Measurements from ENCODE around the gene PECR. TPM values are rescaled to one million over a fixed set of nuclear protein-coding genes. Genes with fewer than 3 reads are reported as not detected.

PECR gene
- 9.2 and 16.9 TPM in 2 replicates for total RNA-seq

DNA sequence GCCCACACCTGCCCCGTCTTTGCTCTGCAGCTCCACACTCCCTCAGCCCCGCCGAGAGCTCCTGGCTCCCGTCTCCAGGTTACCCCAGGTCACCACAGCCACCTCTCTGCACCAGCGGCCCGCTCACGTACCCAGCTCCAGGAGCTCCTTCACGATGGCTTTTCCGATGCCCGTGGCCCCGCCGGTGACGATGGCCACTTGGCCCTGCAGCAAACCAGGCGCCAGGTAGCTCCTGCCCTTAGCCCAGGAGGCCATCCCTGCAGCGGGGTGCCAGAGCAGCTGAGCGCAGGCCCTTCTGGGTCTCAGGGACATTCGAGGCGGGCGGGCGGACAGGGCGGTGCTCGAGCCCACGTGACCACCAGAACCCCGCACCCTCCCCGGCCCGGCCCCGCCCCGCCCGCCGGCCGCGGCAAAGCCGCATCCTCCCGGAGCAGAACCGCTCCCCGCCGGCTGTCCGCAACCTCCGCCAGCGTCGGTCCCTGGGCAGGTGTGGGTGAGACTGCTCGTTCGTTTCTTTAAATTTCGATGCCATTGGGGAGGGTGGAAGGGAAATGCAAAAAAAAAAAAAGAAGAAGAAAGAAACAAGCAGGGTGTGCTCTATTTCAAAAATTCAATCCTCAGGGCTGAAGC, at the start of gene PECR, which contains the start of gene TMEM169:
Gene PECR, minus strand, starts transcription at position 323 of the 630 bp plus-strand sequence. Its CDS starts 68 bp downstream, at position 255.
Gene TMEM169, plus strand, starts transcription at position 433 of the 630 bp plus-strand sequence. CDS start 14,045 bp downstream, outside the sequence.

DNA sequence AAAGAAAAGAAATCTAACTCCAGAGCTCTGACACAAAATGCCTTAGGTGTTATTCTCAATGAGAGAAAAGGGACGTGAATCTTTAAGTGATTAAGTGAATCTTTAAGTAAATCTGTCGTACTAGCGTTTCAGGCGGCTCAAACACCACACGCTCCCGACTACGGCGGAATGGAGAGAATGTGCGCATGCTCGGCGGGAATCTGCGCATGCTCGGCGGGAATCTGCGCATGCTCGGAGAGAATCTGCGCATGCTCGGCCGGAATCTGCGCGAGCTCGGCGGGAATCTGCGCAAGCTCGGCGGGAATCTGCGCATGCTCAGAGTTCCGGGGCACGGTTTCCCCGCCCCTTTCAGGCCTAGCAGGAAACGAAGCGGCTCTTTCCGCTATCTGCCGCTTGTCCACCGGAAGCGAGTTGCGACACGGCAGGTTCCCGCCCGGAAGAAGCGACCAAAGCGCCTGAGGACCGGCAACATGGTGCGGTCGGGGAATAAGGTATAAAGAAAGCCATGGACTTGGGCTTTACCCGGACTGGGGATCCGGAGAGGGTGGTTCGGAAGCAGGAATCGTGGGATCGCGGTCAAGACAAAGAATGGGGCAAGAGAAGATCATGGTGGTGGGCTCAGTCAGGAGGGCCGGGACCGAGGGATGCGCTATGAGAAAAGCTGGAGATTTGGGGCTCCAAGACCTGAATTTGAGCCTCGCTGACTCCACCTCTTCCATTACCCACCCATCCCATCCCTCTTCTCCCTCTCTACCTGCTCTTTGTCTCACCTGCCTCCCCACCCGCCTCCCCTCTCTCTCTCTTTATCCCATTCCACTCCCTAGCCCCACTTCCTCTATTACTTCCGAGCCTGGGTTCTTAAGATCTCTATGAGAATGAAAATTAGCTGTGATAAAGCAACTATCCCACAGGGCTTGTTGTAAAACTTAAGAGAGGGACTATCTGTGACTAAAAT, 27.6 kb upstream of the PECR start, which contains the start of gene XRCC5:
Gene XRCC5, plus strand, starts transcription at position 382 of the 955 bp plus-strand sequence. Its CDS starts 89 bp downstream, at position 471.

DNA sequence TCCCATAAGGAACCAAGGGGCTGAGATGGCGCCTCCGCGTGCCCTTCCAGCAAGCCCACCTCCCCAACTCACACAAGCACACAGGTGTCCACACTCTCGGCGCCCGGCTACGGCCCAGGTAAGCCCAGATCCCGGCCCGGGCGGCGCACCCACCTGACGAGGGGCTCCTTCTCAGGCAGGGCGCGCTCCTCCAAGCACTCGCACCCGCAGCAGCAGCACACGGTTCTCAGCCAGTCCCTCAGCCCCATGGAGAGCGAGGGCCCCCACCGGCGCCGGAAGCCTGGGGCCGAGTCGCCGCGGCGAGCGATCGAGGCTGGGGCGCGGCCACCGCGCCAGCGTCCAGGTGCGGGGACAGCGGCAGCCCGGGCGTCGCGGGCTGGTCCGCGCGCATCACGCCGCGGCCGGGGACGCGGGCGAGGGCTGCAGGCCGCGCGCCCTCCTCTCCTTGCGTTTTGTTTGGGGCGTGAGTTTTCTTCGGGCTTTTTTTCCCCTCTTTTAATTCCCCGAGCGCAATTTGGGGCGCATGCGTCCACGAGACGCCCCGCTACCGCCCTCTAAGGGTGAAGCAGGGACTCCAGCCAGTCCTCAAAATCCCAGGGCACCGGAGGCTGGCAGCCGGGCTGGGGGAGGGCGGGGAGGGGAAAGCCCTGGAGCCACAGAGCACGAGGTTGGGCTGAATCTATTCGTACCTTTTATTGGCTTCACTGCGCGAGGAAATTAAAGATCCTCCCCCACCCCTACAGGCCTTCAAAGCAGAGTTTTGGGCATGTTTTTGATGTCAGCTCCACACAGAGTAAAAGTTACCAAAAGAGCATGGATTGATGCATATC, 68.3 kb downstream of the PECR start, which contains the start of gene MREG:
Gene MREG, minus strand, starts transcription at position 472 of the 830 bp plus-strand sequence. Its CDS starts 224 bp downstream, at position 248.

Other genes with a start within 250 kb of the PECR start
- gene MREG, start 68.3 kb downstream of the PECR start, total RNA-seq, result 2.1 and 4.5 TPM in 2 replicates
- gene TMEM169, start 110 bp upstream of the PECR start, total RNA-seq, result 0.19 and 0.28 TPM in 2 replicates
- gene XRCC5, start 27.5 kb upstream of the PECR start, total RNA-seq, result 202 and 316 TPM in 2 replicates

Data from regular cardiac myocyte (primary cell).